GM19099 (cell line): ENCODE data around the gene FKBP2.

Experiments
- POLR2A ChIP-seq: IDR thresholded peaks from 3 replicates; pipeline ENCODE4 v1.6.1; 2011; ENCODE audit warnings: low read depth; ENCODE audit not compliant: insufficient read length; ENCODE audit errors: extremely low read depth

The FKBP2 gene

DNA sequence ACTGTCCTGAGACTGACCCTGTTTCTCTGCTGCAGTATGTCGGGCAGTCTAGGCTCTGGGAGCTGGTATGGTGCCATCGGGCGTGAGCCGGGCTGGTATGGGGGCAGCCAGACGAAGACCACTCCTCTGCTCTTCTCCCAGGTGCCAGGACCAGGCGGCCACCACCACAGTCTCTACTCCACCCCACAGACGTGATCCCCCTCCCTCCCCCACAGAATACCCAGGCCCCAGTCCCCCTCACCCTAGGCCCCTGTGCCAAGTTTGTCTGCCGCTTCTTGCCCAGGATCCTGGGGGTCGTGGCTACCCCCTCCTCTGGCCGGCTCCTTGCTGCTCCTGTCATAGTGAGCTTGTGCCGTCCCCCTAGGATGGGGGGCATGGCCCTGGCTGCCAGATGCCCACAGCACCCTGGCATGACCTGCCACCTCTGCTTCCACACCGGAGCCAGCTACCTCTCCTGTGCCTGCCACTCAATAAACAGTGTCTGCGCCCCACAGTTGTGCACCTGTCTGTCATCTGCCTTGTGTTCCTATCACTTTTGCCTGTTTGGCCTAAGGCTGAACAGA, 48.2 kb downstream of the FKBP2 start:
- TF ChIP-seq POLR2A = no peak

- TF ChIP-seq POLR2A = no peak
These were observed 49.7 kb downstream of the FKBP2 start for GRCh38 chr11:64290352-64291261.

GRCh38 chr11:64291262-64291751, 50.4 kb downstream of the FKBP2 start, which contains the start of gene KCNK4:
KCNK4 (plus strand) TSS chr11:64291302; CDS start chr11:64293019, 1,717 bp downstream.
- TF ChIP-seq POLR2A = no peak

DNA sequence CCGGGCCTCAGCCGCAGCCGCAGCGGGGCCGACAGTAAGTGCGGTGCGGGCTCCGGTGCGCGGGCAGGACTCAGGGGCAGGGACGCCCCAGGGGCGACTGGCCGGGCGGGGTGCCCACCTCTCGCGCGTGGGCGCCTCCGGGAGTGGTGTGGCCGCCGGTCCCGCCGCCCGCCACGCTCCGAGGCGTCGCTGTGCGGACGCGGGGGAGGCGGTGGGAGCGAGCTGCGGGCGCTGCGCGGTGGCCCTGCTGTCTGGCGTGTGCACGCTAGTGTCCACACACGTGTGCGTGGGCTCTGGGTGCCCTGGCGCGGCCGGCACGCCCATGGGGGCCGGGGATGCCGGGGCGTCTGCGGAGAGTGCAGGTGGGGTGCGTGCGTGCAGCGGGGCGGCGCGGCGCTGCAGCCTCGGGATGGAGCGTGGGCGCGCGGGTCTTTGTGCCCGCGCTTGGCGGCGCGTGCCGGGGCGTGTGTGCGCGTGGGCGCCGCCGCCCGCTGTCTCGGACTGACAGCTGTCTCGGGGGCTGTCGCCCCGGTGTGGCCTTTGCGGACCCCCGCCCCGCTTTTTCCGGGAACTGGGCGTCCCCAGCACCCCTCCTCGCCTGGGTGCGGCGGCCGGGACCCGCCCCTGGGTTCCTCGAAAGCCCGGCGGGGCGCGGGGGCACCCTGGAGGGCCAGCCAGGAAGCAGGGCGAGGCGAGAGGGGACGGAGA, 51.0 kb downstream of the FKBP2 start:
- no peak for TF ChIP-seq POLR2A

DNA sequence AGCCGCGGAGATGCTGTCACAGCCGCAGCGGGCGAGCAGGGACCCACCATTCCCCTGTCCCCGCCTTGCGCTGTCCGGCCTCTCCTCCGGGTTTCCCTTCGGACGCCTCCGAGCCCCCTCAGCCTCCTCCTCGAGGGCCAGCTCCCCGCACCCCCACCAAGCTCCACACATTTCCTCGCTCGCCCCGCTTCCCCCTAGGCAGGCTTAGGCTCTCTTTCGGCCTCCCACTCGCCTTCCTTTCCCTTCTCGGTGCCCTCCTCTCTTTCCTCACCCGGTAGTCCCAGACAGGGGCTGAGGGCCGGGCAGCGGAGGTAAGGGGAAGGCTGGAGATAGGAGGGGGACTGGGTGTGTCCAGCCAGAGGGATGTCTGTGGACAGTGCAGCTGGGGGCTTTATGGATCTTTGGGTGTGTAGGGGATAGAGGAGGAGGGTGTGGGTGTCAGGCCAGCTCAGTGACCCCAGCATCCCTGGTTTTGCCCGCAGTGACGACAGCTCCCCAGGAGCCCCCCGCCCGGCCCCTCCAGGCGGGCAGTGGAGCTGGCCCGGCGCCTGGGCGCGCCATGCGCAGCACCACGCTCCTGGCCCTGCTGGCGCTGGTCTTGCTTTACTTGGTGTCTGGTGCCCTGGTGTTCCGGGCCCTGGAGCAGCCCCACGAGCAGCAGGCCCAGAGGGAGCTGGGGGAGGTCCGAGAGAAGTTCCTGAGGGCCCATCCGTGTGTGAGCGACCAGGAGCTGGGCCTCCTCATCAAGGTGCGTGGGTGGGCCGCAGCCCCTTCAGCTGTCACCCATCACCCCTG, 51.8 kb downstream of the FKBP2 start:
- no peak for TF ChIP-seq POLR2A
